ENCODE measurements around the gene AAMP.

The AAMP gene

DNA sequence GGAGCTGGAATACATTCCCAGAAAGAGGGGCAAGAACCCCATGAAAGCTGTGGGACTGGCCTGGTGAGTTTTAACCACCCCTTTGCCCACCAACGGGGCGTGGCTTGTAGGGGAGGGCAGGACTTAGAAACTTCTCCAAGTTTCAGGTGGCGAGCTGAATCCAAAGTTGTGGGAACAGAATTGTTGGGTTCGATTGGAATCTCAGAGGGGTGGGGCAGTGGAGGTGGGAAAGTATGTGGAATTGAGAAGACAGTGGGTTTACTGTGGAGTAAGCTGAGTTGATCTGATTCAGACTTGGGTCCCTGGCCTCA lies 1.5 kb upstream of the AAMP start:
- peaks cover 10% of the 10 kb centered on the region for H3K36me3 Mint-ChIP-seq
- H3K27me3 Mint-ChIP-seq = no peaks in the 10 kb centered on the region
- H3K27ac Mint-ChIP-seq = peak overlapping the region; percentile 48
- H3K9me3 Mint-ChIP-seq = no peaks in the 10 kb centered on the region
- H3K4me3 Mint-ChIP-seq = peak overlapping the region; percentile 99
- H3K4me1 Mint-ChIP-seq = peaks cover 47% of the 10 kb centered on the region

- Mint-ChIP-seq H3K4me1 (peaks cover 50% of the 10 kb centered on the region), H3K27me3 (no peaks in the 10 kb centered on the region)
These were observed 967 bp upstream of the AAMP start for GRCh38 chr2:218270721-218271486.

GRCh38 chr2:218267259-218267658 lies 2.7 kb downstream of the AAMP start:
- no peak overlapping the region for H3K27ac Mint-ChIP-seq
- peaks cover 51% of the 10 kb centered on the region for H3K4me1 Mint-ChIP-seq
- no peaks in the 10 kb centered on the region for H3K27me3 Mint-ChIP-seq
- no peaks in the 10 kb centered on the region for H3K9me3 Mint-ChIP-seq
- peaks cover 5% of the 10 kb centered on the region for H3K36me3 Mint-ChIP-seq
- H3K4me3 Mint-ChIP-seq = peak overlapping the region; percentile 39

More at GRCh38 chr2:218270721-218271486, 967 bp upstream of the AAMP start:
- H3K27ac Mint-ChIP-seq = peak overlapping the region; percentile 96
- H3K4me3 Mint-ChIP-seq = peak overlapping the region; percentile 99
- H3K36me3 Mint-ChIP-seq = peaks cover 10% of the 10 kb centered on the region
- H3K9me3 Mint-ChIP-seq = no peaks in the 10 kb centered on the region

DNA sequence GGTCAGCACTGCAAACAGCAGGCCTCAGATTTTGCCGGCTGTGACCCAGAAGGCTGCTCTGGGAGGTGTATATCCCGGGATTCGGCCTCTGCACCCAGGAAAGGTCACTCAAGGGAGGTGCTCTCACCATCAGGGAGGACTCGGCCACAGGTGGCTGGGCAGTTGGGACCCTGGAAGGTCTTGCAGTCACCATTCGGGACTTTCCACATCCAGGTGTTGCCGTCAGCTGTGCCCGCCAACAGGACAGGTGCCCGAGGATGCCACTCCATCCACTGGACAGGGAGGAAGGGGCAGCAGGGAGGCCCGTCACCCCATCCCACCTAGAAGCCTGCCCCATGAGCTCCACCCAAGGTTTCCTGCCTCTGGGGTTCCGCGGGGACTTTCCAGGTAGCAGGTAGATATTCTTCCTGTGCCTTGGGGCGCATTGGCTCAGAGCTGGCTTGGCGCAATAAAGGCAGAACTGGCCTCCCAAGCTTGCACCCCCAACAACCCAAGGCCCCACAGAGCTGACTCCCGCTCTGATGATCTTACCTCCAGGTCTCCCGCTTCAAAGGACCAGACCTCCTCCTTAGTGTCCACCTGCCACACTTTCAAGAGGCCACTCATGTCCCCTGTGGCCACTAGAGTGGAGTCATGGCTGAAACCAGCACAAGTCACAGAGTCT lies 3.5 kb downstream of the AAMP start:
- Mint-ChIP-seq H3K27ac (no peak overlapping the region), H3K36me3 (peaks cover 5% of the 10 kb centered on the region), H3K27me3 (no peaks in the 10 kb centered on the region), H3K9me3 (no peaks in the 10 kb centered on the region), H3K4me1 (peaks cover 43% of the 10 kb centered on the region), H3K4me3 (no peak overlapping the region)

- H3K36me3 Mint-ChIP-seq = peaks cover 5% of the 10 kb centered on the region
- no peak overlapping the region for H3K4me3 Mint-ChIP-seq
These were observed 4.3 kb downstream of the AAMP start for GRCh38 chr2:218265626-218266025.

GRCh38 chr2:218264773-218265561 lies 5.0 kb downstream of the AAMP start:
- no peak overlapping the region for H3K27ac Mint-ChIP-seq
- H3K9me3 Mint-ChIP-seq = no peaks in the 10 kb centered on the region
- H3K4me3 Mint-ChIP-seq = no peak overlapping the region
- no peaks in the 10 kb centered on the region for H3K27me3 Mint-ChIP-seq
- peaks cover 31% of the 10 kb centered on the region for H3K4me1 Mint-ChIP-seq
- H3K36me3 Mint-ChIP-seq = peaks cover 5% of the 10 kb centered on the region

More at GRCh38 chr2:218265626-218266025, 4.3 kb downstream of the AAMP start:
- Mint-ChIP-seq H3K4me1 (peaks cover 35% of the 10 kb centered on the region), H3K27ac (no peak overlapping the region), H3K9me3 (no peaks in the 10 kb centered on the region), H3K27me3 (no peaks in the 10 kb centered on the region)

DNA sequence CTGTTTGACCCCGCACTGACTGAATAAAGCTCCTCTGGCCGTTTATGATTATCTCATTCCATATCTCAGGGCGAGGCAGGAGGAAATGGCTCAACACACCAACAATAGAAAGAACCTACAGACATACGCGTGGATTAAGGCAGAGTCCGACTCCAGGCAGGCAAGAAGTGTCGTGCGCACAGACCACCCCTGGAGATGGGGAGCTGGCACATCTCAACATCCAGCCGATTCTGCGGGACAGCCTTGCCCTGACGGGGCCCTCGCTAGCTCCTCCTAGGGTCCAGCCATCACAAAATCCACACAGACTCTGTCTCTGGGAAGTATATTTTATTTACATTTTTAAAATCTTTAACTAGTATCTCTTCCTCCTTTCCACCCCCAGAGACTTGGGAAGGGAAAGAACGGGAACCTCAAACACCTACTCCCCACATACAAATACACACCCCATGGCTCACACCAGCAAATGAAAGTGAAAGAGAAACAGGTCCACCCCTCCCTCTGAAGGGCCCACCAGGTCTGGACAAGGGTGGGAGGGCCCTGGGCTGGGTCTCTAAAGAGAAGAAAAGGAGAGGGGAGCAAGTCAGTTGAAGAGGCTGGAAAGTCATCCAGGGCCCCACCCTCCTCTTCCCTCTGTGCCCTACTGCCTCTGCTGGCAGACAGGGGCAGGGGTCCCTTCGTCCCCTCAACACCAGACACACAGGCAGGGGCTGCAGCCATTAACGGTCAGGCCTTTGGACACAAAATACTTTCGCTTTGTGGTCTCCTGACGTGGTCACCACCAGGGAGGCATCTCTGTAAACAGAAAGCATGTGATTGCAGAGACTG lies 5.9 kb downstream of the AAMP start:
- Mint-ChIP-seq H3K9me3 (no peaks in the 10 kb centered on the region), H3K36me3 (peaks cover 2% of the 10 kb centered on the region), H3K4me1 (peaks cover 30% of the 10 kb centered on the region), H3K4me3 (no peak overlapping the region), H3K27ac (no peak overlapping the region), H3K27me3 (no peaks in the 10 kb centered on the region)

GRCh38 chr2:218262631-218263586 lies 7.0 kb downstream of the AAMP start:
- no peaks in the 10 kb centered on the region for H3K27me3 Mint-ChIP-seq
- H3K27ac Mint-ChIP-seq = no peak overlapping the region
- H3K36me3 Mint-ChIP-seq = peaks cover 2% of the 10 kb centered on the region
- H3K9me3 Mint-ChIP-seq = no peaks in the 10 kb centered on the region
- H3K4me3 Mint-ChIP-seq = no peak overlapping the region
- H3K4me1 Mint-ChIP-seq = peaks cover 34% of the 10 kb centered on the region

DNA sequence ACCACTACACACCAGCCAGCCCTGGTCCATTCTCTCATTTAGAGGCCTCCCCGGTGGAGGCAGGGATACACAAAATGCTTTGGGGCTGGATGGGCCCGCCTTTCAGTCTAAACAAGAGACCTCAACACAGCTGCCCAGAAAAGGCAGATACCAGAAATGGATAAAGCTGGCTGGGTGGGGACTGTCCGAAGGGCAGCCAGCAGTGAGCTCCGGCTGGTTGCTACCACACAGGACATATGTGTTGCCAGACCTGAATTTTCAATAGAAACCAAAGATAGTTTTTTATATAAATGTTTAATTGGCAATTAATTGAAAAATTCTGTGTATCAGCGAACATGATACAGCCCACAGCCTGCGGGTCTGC lies 7.7 kb downstream of the AAMP start:
- Mint-ChIP-seq H3K9me3 (no peaks in the 10 kb centered on the region), H3K4me1 (peaks cover 35% of the 10 kb centered on the region), H3K36me3 (peaks cover 2% of the 10 kb centered on the region), H3K27ac (no peak overlapping the region), H3K4me3 (no peak overlapping the region), H3K27me3 (no peaks in the 10 kb centered on the region)

GRCh38 chr2:218261423-218262236 lies 8.3 kb downstream of the AAMP start:
- Mint-ChIP-seq H3K27me3 (no peaks in the 10 kb centered on the region), H3K36me3 (no peaks in the 10 kb centered on the region), H3K9me3 (no peaks in the 10 kb centered on the region), H3K4me1 (peaks cover 37% of the 10 kb centered on the region), H3K27ac (no peak overlapping the region), H3K4me3 (no peak overlapping the region)

DNA sequence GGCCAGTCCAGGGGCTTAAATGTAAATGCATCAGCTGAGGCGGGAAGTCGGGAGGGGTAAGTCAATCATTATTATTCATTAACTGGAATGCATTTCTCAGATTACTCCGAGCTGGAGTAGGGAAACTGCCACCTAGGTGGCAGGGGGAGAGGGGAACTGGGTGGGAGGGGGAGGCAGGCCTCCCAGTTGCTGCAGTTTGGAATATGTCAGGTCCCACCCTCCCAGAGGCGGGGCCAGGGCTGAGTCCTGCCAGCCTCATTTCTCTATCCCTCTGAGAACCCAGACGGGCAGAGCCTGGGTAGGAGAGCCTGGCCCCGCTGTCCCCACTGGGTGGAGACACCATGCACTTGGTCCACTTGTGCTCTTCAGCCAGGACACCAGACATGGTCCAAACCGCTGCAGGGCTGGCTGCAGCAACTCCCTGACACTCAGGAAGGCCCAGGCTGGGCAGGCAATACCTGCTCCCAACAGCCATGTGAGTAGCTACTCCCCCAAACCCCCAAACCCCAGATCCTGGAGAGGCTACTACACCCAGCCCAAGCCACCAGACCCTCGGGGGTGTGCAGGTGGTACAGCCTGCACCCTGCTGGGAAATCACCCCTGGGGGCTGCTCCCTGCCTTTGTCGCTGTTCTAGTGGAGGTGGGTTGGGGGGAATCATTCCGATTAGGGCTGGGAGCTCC lies 9.1 kb downstream of the AAMP start, which contains the start of gene GPBAR1:
TSS of gene GPBAR1 (plus strand) at position 274 of the 681 bp plus-strand sequence. CDS start 1,710 bp downstream, outside the sequence.
- H3K36me3 Mint-ChIP-seq = no peaks in the 10 kb centered on the region
- H3K27ac Mint-ChIP-seq = no peak within 1 kb of the TSS
- peaks cover 34% of the 10 kb centered on the region for H3K4me1 Mint-ChIP-seq
- H3K27me3 Mint-ChIP-seq = no peaks in the 10 kb centered on the region
- H3K4me3 Mint-ChIP-seq = no peak within 1 kb of the TSS
- no peaks in the 10 kb centered on the region for H3K9me3 Mint-ChIP-seq

DNA sequence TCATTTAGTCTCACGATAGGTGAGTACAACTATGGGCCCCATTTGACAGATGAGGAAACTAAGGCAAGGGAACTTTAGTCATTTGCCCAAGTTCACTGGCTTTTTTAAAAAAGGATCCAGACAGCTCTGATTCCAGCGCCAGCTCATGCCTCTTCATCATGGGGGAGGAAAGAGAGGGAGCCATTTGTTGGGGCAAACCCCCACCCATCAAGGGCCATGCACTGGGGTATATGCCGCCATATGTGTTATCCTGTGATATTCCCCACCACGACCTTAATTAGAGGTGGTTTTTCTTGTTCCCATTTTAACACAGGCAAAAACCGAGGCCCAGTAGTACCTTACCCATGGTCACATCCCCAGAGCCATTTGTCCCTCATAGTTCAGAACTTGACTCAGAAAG lies 9.8 kb downstream of the AAMP start:
- Mint-ChIP-seq H3K27ac (no peak overlapping the region), H3K4me1 (peaks cover 37% of the 10 kb centered on the region), H3K36me3 (peaks cover under 1% of the 10 kb centered on the region), H3K27me3 (no peaks in the 10 kb centered on the region), H3K4me3 (no peak overlapping the region), H3K9me3 (no peaks in the 10 kb centered on the region)

Measured in activated naive CD4-positive, alpha-beta T cell treated with anti-CD3 and anti-CD28 coated beads, Interleukin-2, amount 50 U/mL, for 24 hours (primary cell).